ENCODE results near the gene UQCR11. TPM values are rescaled to one million over a fixed set of nuclear protein-coding genes. Genes with fewer than 3 reads are reported as not detected.

Gene UQCR11
- total RNA-seq, 1 donor from 2014 or later: 171 TPM

- no peak for DNase-seq (ENCODE audit: low spot score)
- H3K36me3 Mint-ChIP-seq (ENCODE audit: low read depth): peaks cover 8% of the 10 kb centered on the region
- H3K9me3 Mint-ChIP-seq: no peaks in the 10 kb centered on the region
- H3K4me3 Mint-ChIP-seq: no peak overlapping the region
- no peaks in the 10 kb centered on the region for H3K4me1 Mint-ChIP-seq (ENCODE audit: low read depth)
- intact Hi-C loops (cut with micrococcal nuclease): no loop called here
- no peaks in the 10 kb centered on the region for H3K27me3 Mint-ChIP-seq (ENCODE audit: insufficient read depth)
- no peak overlapping the region for H3K27ac Mint-ChIP-seq
Observed at GRCh38 chr19:1631557-1632100, 26.4 kb upstream of the UQCR11 start.

- no peak for DNase-seq (ENCODE audit: low spot score)
- no peak overlapping the region for H3K4me3 Mint-ChIP-seq
- peaks cover 7% of the 10 kb centered on the region for H3K36me3 Mint-ChIP-seq (ENCODE audit: low read depth)
- no peaks in the 10 kb centered on the region for H3K4me1 Mint-ChIP-seq (ENCODE audit: low read depth)
- no peaks in the 10 kb centered on the region for H3K27me3 Mint-ChIP-seq (ENCODE audit: insufficient read depth)
- no peaks in the 10 kb centered on the region for H3K9me3 Mint-ChIP-seq
- intact Hi-C loops (cut with micrococcal nuclease): no loop called here
- no peak overlapping the region for H3K27ac Mint-ChIP-seq
Observed at GRCh38 chr19:1630811-1631210, 25.5 kb upstream of the UQCR11 start.

GRCh38 chr19:1630012-1630411, 24.8 kb upstream of the UQCR11 start:
- intact Hi-C loops (cut with micrococcal nuclease): no loop called here
- DNase-seq (ENCODE audit: low spot score): no peak

GRCh38 chr19:1629256-1629808, 24.1 kb upstream of the UQCR11 start:
- peaks cover 7% of the 10 kb centered on the region for H3K36me3 Mint-ChIP-seq (ENCODE audit: low read depth)
- no peaks in the 10 kb centered on the region for H3K4me1 Mint-ChIP-seq (ENCODE audit: low read depth)
- DNase-seq (ENCODE audit: low spot score): no peak
- no peak overlapping the region for H3K27ac Mint-ChIP-seq
- H3K27me3 Mint-ChIP-seq (ENCODE audit: insufficient read depth): no peaks in the 10 kb centered on the region
- H3K9me3 Mint-ChIP-seq: no peaks in the 10 kb centered on the region
- no peak overlapping the region for H3K4me3 Mint-ChIP-seq
- intact Hi-C loops (cut with micrococcal nuclease): no loop called here

More at GRCh38 chr19:1630012-1630411, 24.8 kb upstream of the UQCR11 start:
- peaks cover 2% of the 10 kb centered on the region for H3K36me3 Mint-ChIP-seq (ENCODE audit: low read depth)
- no peaks in the 10 kb centered on the region for H3K9me3 Mint-ChIP-seq
- no peak overlapping the region for H3K27ac Mint-ChIP-seq
- H3K4me1 Mint-ChIP-seq (ENCODE audit: low read depth): no peaks in the 10 kb centered on the region
- H3K27me3 Mint-ChIP-seq (ENCODE audit: insufficient read depth): no peaks in the 10 kb centered on the region
- H3K4me3 Mint-ChIP-seq: no peak overlapping the region

GRCh38 chr19:1627194-1627593, 21.9 kb upstream of the UQCR11 start:
- intact Hi-C loops (cut with micrococcal nuclease): no loop called here
- Mint-ChIP-seq H3K4me1 (ENCODE audit: low read depth) (no peaks in the 10 kb centered on the region), H3K9me3 (no peaks in the 10 kb centered on the region), H3K27me3 (ENCODE audit: insufficient read depth) (no peaks in the 10 kb centered on the region), H3K36me3 (ENCODE audit: low read depth) (peaks cover 9% of the 10 kb centered on the region), H3K27ac (no peak overlapping the region), H3K4me3 (no peak overlapping the region)
- no peak for DNase-seq (ENCODE audit: low spot score)

- no peak for DNase-seq (ENCODE audit: low spot score)
Observed at GRCh38 chr19:1626417-1627010, 21.3 kb upstream of the UQCR11 start.

GRCh38 chr19:1624458-1624857, 19.2 kb upstream of the UQCR11 start:
- intact Hi-C loops (cut with micrococcal nuclease): no loop called here
- Mint-ChIP-seq H3K4me3 (no peak overlapping the region), H3K27me3 (ENCODE audit: insufficient read depth) (no peaks in the 10 kb centered on the region), H3K9me3 (no peaks in the 10 kb centered on the region), H3K27ac (no peak overlapping the region), H3K4me1 (ENCODE audit: low read depth) (no peaks in the 10 kb centered on the region), H3K36me3 (ENCODE audit: low read depth) (peaks cover 9% of the 10 kb centered on the region)
- DNase-seq (ENCODE audit: low spot score): peak; percentile 18

More at GRCh38 chr19:1626417-1627010, 21.3 kb upstream of the UQCR11 start:
- Mint-ChIP-seq H3K9me3 (no peaks in the 10 kb centered on the region), H3K27ac (no peak overlapping the region), H3K4me1 (ENCODE audit: low read depth) (no peaks in the 10 kb centered on the region), H3K4me3 (no peak overlapping the region), H3K27me3 (ENCODE audit: insufficient read depth) (no peaks in the 10 kb centered on the region), H3K36me3 (ENCODE audit: low read depth) (peaks cover 9% of the 10 kb centered on the region)
- intact Hi-C loops (cut with micrococcal nuclease): no loop called here

- Mint-ChIP-seq H3K36me3 (ENCODE audit: low read depth) (peaks cover 12% of the 10 kb centered on the region), H3K27me3 (ENCODE audit: insufficient read depth) (no peaks in the 10 kb centered on the region), H3K27ac (peak overlapping the region; percentile 18), H3K4me1 (ENCODE audit: low read depth) (no peaks in the 10 kb centered on the region), H3K9me3 (no peaks in the 10 kb centered on the region), H3K4me3 (no peak overlapping the region)
- intact Hi-C loops (cut with micrococcal nuclease): no loop called here
- no peak for DNase-seq (ENCODE audit: low spot score)
Observed at GRCh38 chr19:1622541-1622940, 17.3 kb upstream of the UQCR11 start.

GRCh38 chr19:1622007-1622406, 16.7 kb upstream of the UQCR11 start:
- no peaks in the 10 kb centered on the region for H3K9me3 Mint-ChIP-seq
- DNase-seq (ENCODE audit: low spot score): no peak
- no peaks in the 10 kb centered on the region for H3K27me3 Mint-ChIP-seq (ENCODE audit: insufficient read depth)
- H3K4me3 Mint-ChIP-seq: no peak overlapping the region
- no peak overlapping the region for H3K27ac Mint-ChIP-seq
- H3K4me1 Mint-ChIP-seq (ENCODE audit: low read depth): peaks cover 3% of the 10 kb centered on the region
- intact Hi-C loops (cut with micrococcal nuclease): no loop called here
- H3K36me3 Mint-ChIP-seq (ENCODE audit: low read depth): peaks cover 14% of the 10 kb centered on the region

- Mint-ChIP-seq H3K4me1 (ENCODE audit: low read depth) (peaks cover 8% of the 10 kb centered on the region), H3K36me3 (ENCODE audit: low read depth) (peaks cover 14% of the 10 kb centered on the region), H3K27ac (no peak overlapping the region), H3K9me3 (no peaks in the 10 kb centered on the region), H3K4me3 (no peak overlapping the region), H3K27me3 (ENCODE audit: insufficient read depth) (no peaks in the 10 kb centered on the region)
- no peak for DNase-seq (ENCODE audit: low spot score)
- intact Hi-C loops (cut with micrococcal nuclease): no loop called here
Observed at GRCh38 chr19:1621574-1621973, 16.3 kb upstream of the UQCR11 start.

- H3K4me3 Mint-ChIP-seq: no peak overlapping the region
- peaks cover 14% of the 10 kb centered on the region for H3K36me3 Mint-ChIP-seq (ENCODE audit: low read depth)
- H3K4me1 Mint-ChIP-seq (ENCODE audit: low read depth): peaks cover 10% of the 10 kb centered on the region
- intact Hi-C loops (cut with micrococcal nuclease): no loop called here
- H3K27ac Mint-ChIP-seq: no peak overlapping the region
- no peak for DNase-seq (ENCODE audit: low spot score)
- no peaks in the 10 kb centered on the region for H3K27me3 Mint-ChIP-seq (ENCODE audit: insufficient read depth)
- no peaks in the 10 kb centered on the region for H3K9me3 Mint-ChIP-seq
Observed at GRCh38 chr19:1621021-1621420, 15.8 kb upstream of the UQCR11 start.

GRCh38 chr19:1620502-1620901, 15.2 kb upstream of the UQCR11 start:
- no peak for DNase-seq (ENCODE audit: low spot score)
- peaks cover 10% of the 10 kb centered on the region for H3K4me1 Mint-ChIP-seq (ENCODE audit: low read depth)
- H3K27ac Mint-ChIP-seq: no peak overlapping the region
- no peak overlapping the region for H3K4me3 Mint-ChIP-seq
- no peaks in the 10 kb centered on the region for H3K9me3 Mint-ChIP-seq
- no peaks in the 10 kb centered on the region for H3K27me3 Mint-ChIP-seq (ENCODE audit: insufficient read depth)
- peaks cover 18% of the 10 kb centered on the region for H3K36me3 Mint-ChIP-seq (ENCODE audit: low read depth)
- intact Hi-C loops (cut with micrococcal nuclease): no loop called here

GRCh38 chr19:1619703-1620102, 14.4 kb upstream of the UQCR11 start:
- no peak for DNase-seq (ENCODE audit: low spot score)
- Mint-ChIP-seq H3K27ac (no peak overlapping the region), H3K4me1 (ENCODE audit: low read depth) (peaks cover 10% of the 10 kb centered on the region), H3K36me3 (ENCODE audit: low read depth) (peaks cover 20% of the 10 kb centered on the region), H3K9me3 (no peaks in the 10 kb centered on the region), H3K4me3 (no peak overlapping the region), H3K27me3 (ENCODE audit: insufficient read depth) (no peaks in the 10 kb centered on the region)
- intact Hi-C loops (cut with micrococcal nuclease): no loop called here

- H3K27ac Mint-ChIP-seq: no peak overlapping the region
- peaks cover 10% of the 10 kb centered on the region for H3K4me1 Mint-ChIP-seq (ENCODE audit: low read depth)
- H3K4me3 Mint-ChIP-seq: no peak overlapping the region
- peaks cover 21% of the 10 kb centered on the region for H3K36me3 Mint-ChIP-seq (ENCODE audit: low read depth)
- intact Hi-C loops (cut with micrococcal nuclease): no loop called here
- no peaks in the 10 kb centered on the region for H3K9me3 Mint-ChIP-seq
- no peak for DNase-seq (ENCODE audit: low spot score)
- H3K27me3 Mint-ChIP-seq (ENCODE audit: insufficient read depth): no peaks in the 10 kb centered on the region
Observed at GRCh38 chr19:1619094-1619439, 13.8 kb upstream of the UQCR11 start.

Measured in activated T-helper 1 cell treated with anti-CD3 and anti-CD28 coated beads, Interleukin-12 subunit alpha, Interleukin-12 subunit beta, Interleukin-2, Interleukin-4 antibody, amounts not matched to agents 30 ng/mL and 10 ng/mL and 1 ng/mL, durations not matched to agents 14 hours and 24 hours and 36 hours (primary cell).